IMR-90 (cell line): ENCODE data around the gene AP4S1.

Experiments used
- BHLHE40 ChIP-seq: fragments of 150-350 bp; IDR thresholded peaks from 2 replicates; pipeline ENCODE4 v1.6.1; 2016; ENCODE audit warnings: mild to moderate bottlenecking, low read depth, low read length
- CEBPB ChIP-seq: IDR thresholded peaks from 2 replicates; pipeline ENCODE4 v1.6.1; 2012; ENCODE audit warnings: low read depth, low read length, improper control_type of control experiment
- FOS ChIP-seq: fragments of 150-350 bp; IDR thresholded peaks from 2 replicates; pipeline ENCODE4 v1.6.1; 2016; ENCODE audit warnings: low read depth, low read length
- MAFK ChIP-seq: IDR thresholded peaks from 2 replicates; pipeline ENCODE4 v1.6.1; 2012; ENCODE audit warnings: low read depth, low read length, improper control_type of control experiment
- MAZ ChIP-seq: IDR thresholded peaks from 2 replicates; pipeline ENCODE4 v1.6.1; 2012; ENCODE audit warnings: low read depth, mild to moderate bottlenecking, low read length, improper control_type of control experiment, moderate library complexity, borderline replicate concordance
- MXI1 ChIP-seq: IDR thresholded peaks from 2 replicates; pipeline ENCODE4 v1.6.1; 2012; ENCODE audit warnings: low read depth, mild to moderate bottlenecking, low read length, moderate library complexity, borderline replicate concordance
- POLR2A ChIP-seq: IDR thresholded peaks from 2 replicates; pipeline ENCODE4 v1.6.1; 2012; ENCODE audit warnings: mild to moderate bottlenecking, low read depth, low read length
- RAD21 ChIP-seq: IDR thresholded peaks from 2 replicates; pipeline ENCODE4 v1.6.1; 2012; ENCODE audit warnings: low read length, improper control_type of control experiment
- RCOR1 ChIP-seq: IDR thresholded peaks from 2 replicates; pipeline ENCODE4 v1.6.1; 2012; ENCODE audit warnings: mild to moderate bottlenecking, low read length, improper control_type of control experiment; ENCODE audit not compliant: insufficient replicate concordance
- RFX5 ChIP-seq: IDR thresholded peaks from 2 replicates; pipeline ENCODE4 v1.8.0; 2012; ENCODE audit warnings: low read depth, mild to moderate bottlenecking, low read length, moderate library complexity
- TF ChIP-seq, protein P1 (sequence below): conservative IDR thresholded peaks from 2 replicates; pipeline ENCODE4 v1.5.1; 2012; ENCODE audit warnings: mild to moderate bottlenecking, low read depth, low read length, improper control_type of control experiment
- TF ChIP-seq, protein P2 (sequence below): fragments of 150-350 bp; IDR thresholded peaks from 2 replicates; pipeline ENCODE4 v1.6.1; 2016; ENCODE audit warnings: low read depth, mild to moderate bottlenecking, low read length, moderate library complexity, borderline replicate concordance
- TF ChIP-seq, protein P3 (sequence below): fragments of 150-350 bp; IDR thresholded peaks from 2 replicates; pipeline ENCODE4 v1.6.1; 2017; ENCODE audit warnings: mild to moderate bottlenecking, antibody characterized with exemption, low read length, low read depth

DNA sequence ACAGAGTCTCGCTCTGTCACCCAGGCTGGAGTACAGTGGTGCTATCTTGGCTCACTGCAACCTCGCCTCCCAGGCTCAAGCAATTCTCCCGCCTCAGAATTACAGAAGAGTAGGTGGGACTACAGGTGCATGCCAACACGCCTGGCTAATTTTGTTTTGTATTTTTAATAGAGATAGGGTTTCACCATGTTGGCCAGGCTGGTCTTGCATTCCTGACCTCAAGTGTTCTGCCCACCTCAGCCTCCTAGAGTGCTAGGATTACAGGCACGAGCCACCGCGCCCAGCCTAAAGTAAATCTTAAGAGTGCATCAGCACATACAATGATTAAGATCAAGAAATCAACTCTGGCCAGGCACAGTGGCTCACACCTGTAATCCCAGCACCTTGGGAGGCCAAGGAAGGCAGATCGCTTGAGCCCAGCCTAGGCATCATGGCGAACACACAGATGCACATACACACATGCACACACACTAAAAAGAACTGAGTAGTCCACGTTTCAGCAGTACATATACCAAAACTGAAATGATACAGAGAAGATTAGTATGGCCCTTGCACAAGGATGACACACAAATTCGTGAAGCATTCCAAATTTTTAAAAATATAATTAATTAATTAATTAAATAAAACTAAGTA, 117.1 kb downstream of the AP4S1 start:
- TF ChIP-seq, protein P1, sequence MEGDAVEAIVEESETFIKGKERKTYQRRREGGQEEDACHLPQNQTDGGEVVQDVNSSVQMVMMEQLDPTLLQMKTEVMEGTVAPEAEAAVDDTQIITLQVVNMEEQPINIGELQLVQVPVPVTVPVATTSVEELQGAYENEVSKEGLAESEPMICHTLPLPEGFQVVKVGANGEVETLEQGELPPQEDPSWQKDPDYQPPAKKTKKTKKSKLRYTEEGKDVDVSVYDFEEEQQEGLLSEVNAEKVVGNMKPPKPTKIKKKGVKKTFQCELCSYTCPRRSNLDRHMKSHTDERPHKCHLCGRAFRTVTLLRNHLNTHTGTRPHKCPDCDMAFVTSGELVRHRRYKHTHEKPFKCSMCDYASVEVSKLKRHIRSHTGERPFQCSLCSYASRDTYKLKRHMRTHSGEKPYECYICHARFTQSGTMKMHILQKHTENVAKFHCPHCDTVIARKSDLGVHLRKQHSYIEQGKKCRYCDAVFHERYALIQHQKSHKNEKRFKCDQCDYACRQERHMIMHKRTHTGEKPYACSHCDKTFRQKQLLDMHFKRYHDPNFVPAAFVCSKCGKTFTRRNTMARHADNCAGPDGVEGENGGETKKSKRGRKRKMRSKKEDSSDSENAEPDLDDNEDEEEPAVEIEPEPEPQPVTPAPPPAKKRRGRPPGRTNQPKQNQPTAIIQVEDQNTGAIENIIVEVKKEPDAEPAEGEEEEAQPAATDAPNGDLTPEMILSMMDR: no peak
- TF ChIP-seq POLR2A (no peak), RFX5 (no peak), CEBPB (no peak), FOS (no peak), RAD21 (no peak), BHLHE40 (no peak), RCOR1 (no peak), MAFK (no peak), MXI1 (no peak), MAZ (no peak)
- TF ChIP-seq, protein P2, sequence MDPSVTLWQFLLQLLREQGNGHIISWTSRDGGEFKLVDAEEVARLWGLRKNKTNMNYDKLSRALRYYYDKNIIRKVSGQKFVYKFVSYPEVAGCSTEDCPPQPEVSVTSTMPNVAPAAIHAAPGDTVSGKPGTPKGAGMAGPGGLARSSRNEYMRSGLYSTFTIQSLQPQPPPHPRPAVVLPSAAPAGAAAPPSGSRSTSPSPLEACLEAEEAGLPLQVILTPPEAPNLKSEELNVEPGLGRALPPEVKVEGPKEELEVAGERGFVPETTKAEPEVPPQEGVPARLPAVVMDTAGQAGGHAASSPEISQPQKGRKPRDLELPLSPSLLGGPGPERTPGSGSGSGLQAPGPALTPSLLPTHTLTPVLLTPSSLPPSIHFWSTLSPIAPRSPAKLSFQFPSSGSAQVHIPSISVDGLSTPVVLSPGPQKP: no peak
- TF ChIP-seq, protein P3, sequence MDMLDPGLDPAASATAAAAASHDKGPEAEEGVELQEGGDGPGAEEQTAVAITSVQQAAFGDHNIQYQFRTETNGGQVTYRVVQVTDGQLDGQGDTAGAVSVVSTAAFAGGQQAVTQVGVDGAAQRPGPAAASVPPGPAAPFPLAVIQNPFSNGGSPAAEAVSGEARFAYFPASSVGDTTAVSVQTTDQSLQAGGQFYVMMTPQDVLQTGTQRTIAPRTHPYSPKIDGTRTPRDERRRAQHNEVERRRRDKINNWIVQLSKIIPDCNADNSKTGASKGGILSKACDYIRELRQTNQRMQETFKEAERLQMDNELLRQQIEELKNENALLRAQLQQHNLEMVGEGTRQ: no peak
